Cardiac fibroblast (primary cell): ENCODE measurements around the gene ZNF91.
"Not testable (repeated sequence)": the region's sequence is repeated elsewhere in the genome, so short reads cannot be mapped to it uniquely, and the experiment has no call there.

Experiments
- DNase-seq, 2 donors: peaks; one replicate each; pipeline versions ENCODE4 v3.0.0 to v3.0.0-alpha.2; 2010; ENCODE audit warnings: low read depth in 2 of 2
- H3K4me3 ChIP-seq, 2 donors: replicated peaks in 1 of 2; 1 replicate in 1 of 2; 2 replicates in 1 of 2; pipeline ENCODE4 v1.5.1; 2011; ENCODE audit warnings: low read depth in 2 of 2, low read length in 2 of 2, mild to moderate bottlenecking in 2 of 2, moderate library complexity in 1 of 2
- TF ChIP-seq, protein P1 (sequence below): IDR thresholded peaks from one replicate; pipeline ENCODE4 v1.5.1; 2011; ENCODE audit warnings: low read depth, mild to moderate bottlenecking, low read length, inconsistent platforms

ZNF91 gene

GRCh38 chr19:23420824-23421223, 25.6 kb upstream of the ZNF91 start:
- TF ChIP-seq, protein P1, sequence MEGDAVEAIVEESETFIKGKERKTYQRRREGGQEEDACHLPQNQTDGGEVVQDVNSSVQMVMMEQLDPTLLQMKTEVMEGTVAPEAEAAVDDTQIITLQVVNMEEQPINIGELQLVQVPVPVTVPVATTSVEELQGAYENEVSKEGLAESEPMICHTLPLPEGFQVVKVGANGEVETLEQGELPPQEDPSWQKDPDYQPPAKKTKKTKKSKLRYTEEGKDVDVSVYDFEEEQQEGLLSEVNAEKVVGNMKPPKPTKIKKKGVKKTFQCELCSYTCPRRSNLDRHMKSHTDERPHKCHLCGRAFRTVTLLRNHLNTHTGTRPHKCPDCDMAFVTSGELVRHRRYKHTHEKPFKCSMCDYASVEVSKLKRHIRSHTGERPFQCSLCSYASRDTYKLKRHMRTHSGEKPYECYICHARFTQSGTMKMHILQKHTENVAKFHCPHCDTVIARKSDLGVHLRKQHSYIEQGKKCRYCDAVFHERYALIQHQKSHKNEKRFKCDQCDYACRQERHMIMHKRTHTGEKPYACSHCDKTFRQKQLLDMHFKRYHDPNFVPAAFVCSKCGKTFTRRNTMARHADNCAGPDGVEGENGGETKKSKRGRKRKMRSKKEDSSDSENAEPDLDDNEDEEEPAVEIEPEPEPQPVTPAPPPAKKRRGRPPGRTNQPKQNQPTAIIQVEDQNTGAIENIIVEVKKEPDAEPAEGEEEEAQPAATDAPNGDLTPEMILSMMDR: no peak
- no peak overlapping the region for H3K4me3 ChIP-seq
- DNase-seq: no peak

DNA sequence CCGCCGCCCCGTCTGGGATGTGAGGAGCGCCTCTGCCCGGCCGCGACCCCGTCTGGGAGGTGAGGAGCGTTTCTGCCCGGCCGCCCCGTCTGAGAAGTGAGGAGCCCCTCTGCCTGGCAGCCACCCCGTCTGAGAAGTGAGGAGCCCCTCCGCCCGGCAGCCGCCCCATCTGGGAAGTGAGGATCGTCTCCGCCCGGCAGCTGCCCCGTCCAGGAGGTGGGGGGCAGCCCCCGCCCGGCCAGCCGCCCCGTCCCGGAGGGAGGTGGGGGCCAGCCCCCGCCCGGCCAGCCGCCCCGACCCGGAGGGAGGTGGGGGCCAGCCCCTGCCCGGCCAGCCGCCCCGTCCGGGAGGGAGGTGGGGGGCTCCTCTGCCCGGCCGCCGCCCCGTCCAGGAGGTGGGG, 24.0 kb upstream of the ZNF91 start:
- H3K4me3 ChIP-seq, DNase-seq: not testable (repeated sequence)

GRCh38 chr19:23415561-23416191, 20.4 kb upstream of the ZNF91 start:
- H3K4me3 ChIP-seq: peak overlapping the region; percentile 17 to 44
- TF ChIP-seq, protein P1: no peak
- DNase-seq: peak in 1 of 2 donors; percentile 5

DNA sequence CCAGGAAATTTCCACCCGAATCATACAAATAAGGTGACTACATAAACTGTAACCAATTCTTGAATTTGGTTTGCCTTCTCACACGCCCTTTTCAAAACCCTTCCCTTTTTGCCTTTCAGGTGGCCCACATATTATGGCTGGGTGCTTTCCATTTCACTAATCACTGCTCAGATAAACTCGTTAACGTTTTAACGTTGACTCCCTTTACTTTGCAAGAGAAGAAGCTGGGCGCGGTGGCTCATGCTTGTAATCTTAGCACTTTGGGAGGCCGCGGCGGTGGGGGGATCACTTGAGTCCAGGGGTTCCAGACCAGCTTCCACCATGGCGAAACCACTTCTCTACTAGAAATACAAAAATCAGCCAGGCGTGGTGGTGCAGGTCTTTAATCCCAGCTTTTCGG, 19.8 kb upstream of the ZNF91 start:
- DNase-seq: no peak
- TF ChIP-seq, protein P1: no peak
- H3K4me3 ChIP-seq: peak overlapping the region in 1 of 2 donors; percentile 44

DNA sequence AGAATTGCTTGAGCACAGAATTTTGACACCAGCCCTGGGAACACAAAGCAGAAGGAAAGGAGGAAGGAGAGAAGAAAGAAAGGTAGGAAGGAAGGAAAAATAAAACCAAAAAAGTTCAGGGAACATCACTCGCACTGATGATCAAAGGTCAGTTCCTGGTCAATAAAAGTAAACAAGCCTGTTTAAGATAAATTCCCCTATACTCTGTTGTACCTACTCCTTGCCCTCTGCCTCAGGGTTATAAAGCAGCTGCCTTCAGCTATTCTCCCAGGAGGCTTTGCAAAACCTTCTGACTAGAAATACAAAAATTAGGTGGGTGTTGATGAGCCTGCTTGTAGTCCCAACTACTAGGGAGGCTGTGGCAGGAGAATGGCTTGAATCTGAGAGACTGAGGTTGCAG, 14.9 kb upstream of the ZNF91 start:
- H3K4me3 ChIP-seq: no peak overlapping the region
- TF ChIP-seq, protein P1: no peak
- no peak for DNase-seq

DNA sequence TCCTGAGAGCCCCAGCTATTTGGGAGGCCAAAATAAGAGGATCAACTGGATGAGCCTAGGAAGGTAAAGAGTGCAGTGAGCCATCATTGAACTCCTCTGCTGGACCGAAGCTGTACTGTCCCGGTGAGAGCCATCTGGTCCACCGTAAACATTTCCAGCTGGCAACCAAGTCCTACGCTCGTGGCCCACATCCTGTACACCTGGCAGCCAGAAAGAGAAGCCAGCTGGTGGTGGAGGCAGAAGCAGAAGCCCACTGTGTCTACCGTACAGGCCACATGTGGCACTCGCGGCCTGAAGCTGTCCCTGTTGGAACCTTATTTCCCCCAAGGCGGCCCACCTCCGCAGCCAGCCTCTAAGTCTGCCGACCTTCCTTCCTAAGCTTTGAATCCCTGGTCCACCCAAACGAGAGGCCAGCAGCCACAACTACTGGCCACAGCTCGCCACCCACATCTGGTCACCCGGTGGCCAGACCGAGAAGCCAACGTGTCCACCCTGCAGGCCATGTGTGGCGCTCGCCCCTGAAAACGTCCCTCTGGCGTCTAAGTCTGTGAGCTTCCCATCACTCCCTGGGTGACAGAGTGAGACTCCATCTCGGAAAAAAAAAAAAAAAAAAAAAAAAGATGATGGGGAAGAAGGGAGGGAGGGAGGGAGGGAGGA, 14.2 kb upstream of the ZNF91 start:
- TF ChIP-seq, protein P1: no peak
- H3K4me3 ChIP-seq: no peak overlapping the region
- no peak for DNase-seq

GRCh38 chr19:23407616-23408133, 12.4 kb upstream of the ZNF91 start:
- no peak for DNase-seq
- H3K4me3 ChIP-seq: no peak overlapping the region
- TF ChIP-seq, protein P1: no peak
